IMR-90 (cell line): ENCODE results near the gene CELA2B.

Experiments
- CTCF ChIP-seq: conservative IDR thresholded peaks from 2 replicates; pipeline ENCODE4 v1.5.1; 2012; ENCODE audit warnings: mild to moderate bottlenecking, low read depth, low read length, improper control_type of control experiment
- ELK1 ChIP-seq: fragments of 150-350 bp; IDR thresholded peaks from 2 replicates; pipeline ENCODE4 v1.6.1; 2016; ENCODE audit warnings: low read depth, mild to moderate bottlenecking, low read length, moderate library complexity, borderline replicate concordance
- MAFK ChIP-seq: IDR thresholded peaks from 2 replicates; pipeline ENCODE4 v1.6.1; 2012; ENCODE audit warnings: low read depth, low read length, improper control_type of control experiment
- MAZ ChIP-seq: IDR thresholded peaks from 2 replicates; pipeline ENCODE4 v1.6.1; 2012; ENCODE audit warnings: low read depth, mild to moderate bottlenecking, low read length, improper control_type of control experiment, moderate library complexity, borderline replicate concordance
- MXI1 ChIP-seq: IDR thresholded peaks from 2 replicates; pipeline ENCODE4 v1.6.1; 2012; ENCODE audit warnings: low read depth, mild to moderate bottlenecking, low read length, moderate library complexity, borderline replicate concordance
- NFE2L2 ChIP-seq: fragments of 150-350 bp; IDR thresholded peaks from 2 replicates; pipeline ENCODE4 v1.6.1; 2016; ENCODE audit warnings: low read depth, mild to moderate bottlenecking, low read length
- POLR2A ChIP-seq: IDR thresholded peaks from 2 replicates; pipeline ENCODE4 v1.6.1; 2012; ENCODE audit warnings: mild to moderate bottlenecking, low read depth, low read length
- SMC3 ChIP-seq: fragments of 150-350 bp; IDR thresholded peaks from 2 replicates; pipeline ENCODE4 v1.6.1; 2016; ENCODE audit warnings: low read depth, mild to moderate bottlenecking, antibody characterized with exemption, low read length, moderate library complexity

GRCh38 chr1:15493869-15494390 lies 18.0 kb downstream of the CELA2B start:
- TF ChIP-seq CTCF (no peak), MAFK (no peak), SMC3 (no peak), MXI1 (no peak), ELK1 (no peak), NFE2L2 (no peak), POLR2A (no peak), MAZ (no peak)
